HG03159 (cell line): ENCODE measurements around the gene CPTP.
"Not testable (repeated sequence)": the region's sequence is repeated elsewhere in the genome, so short reads cannot be mapped to it uniquely, and the experiment has no call there.

Experiments used
- ATAC-seq: cut with Tn5 transposase; IDR thresholded peaks from one replicate; pipeline ENCODE4 v1.9.1; 2021; ENCODE audit warnings: mild to moderate bottlenecking, moderate library complexity; ENCODE audit not compliant: unreplicated experiment

CPTP gene

DNA sequence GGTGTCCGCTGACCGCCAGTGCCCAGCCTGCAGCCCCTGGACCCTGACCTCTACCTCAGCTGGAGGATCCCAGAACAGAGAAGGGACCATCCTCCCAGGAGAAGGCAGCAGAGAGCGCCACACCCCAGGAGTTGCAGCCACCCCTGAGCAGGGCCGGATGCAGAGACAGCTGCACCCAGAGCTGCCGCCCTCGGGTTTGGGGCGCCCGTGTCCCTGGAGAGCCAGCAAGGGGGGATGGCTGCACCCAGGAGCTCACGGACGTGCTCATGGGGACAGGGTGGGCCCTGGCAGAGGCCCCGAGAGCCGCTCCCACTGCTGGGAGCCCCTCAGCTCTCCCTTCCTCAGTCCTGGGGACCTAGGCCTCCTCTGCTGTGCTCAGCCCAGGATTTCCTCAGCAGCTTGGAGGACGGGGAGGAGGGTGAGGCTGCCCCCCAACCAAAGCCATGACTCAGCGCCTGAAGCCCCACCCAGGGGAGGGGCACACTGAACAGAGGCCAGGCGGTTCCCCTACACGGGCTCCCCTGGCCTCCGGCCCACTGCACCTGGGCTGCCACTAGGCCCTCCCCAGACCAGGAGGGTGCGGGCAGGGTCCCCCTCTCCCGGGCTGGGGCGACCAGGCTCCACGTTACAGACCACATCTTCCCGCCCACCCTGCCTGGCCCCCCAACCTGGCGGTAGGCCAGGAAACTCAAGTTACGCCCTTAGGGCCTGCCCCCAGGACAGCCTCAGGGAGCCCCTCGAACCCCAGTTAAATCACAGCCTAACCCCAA lies 19.1 kb upstream of the CPTP start:
- no peak for ATAC-seq

DNA sequence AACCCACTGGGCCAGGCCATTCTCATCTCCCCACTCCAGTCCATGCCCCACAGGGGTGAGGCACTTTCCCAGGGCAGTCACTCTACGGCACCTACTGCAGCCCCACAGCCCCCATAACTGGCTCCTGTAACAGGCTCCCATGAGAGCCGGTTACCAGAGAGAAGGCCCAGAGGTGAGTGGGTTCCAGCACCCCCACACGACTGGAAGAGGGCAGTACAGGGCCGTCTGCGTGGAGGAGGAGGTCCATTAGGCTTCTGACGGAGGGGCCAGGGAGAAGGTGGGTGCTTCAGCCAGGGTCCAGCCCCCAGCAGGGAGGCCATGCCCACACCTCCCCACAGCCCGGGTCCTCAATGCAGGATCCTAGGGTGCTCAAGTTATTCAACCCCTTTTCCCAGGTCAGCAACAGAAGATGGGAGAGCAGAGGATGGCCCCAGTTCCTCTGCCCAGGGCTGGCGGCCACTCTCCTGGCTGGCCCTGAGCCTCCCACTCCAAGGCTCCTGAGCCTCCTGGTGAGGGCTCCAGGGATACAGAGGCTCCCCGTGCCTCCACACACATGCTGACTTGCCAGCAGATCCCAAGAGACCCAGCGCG lies 18.4 kb upstream of the CPTP start:
- ATAC-seq: no peak

DNA sequence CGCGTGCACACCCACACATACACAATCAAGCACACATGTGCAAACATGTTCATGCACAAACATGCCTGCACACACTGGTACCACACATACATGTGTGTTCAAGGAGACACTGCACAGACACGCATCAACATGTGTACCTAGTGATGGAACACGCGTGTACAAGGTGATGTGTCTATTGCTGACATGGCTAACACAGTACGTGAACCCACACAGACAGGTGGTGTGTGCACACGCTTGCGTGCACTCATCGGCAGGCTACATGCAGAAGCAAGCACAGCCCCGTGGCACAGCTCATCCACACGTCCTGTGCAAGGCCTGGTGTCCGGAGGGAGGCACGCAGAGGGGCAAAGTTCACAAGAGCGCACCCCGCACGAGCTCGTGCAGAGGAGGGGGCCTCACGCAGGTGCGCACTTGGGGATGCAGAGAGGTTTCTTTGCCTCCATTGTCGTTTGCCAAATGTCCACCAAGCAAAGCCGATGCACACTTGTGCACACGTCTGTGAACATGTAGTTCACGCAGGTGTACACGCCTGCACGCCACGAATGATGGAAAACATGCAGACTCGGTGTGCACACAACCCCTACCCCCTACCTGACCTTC lies 17.8 kb upstream of the CPTP start:
- no peak for ATAC-seq

DNA sequence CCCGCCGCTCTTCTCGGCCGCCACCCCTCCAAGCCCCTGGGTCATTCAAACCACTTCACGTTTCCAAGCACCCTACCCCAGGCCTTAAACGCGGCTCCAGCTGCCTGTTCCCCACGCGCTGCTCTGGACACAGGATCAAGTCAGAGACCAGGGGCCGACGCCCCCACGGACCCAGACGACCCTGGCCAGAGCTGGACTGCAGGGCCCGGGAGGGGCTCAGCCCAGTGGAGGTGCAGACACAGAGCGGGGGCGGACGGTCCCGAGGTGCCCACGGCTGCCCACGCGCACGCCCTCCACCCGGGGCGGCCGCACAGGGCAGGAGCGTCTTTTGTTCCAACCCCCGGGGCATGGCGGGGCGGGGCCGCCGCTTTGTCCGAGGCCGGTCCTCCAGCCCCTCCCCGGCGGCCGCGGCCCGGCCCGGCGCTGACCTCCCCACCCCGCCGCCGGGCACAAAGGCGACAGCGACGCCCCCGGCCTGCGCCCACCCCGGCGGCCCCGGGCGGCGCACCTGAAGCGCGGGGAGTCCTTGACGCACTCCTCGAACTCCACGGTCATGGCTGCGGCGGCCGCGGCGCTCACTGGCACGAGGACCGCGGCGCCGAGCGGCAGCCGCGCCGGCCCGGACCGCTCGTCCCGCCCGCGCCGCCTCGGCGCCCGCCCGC lies 17.2 kb upstream of the CPTP start:
- ATAC-seq: no peak

DNA sequence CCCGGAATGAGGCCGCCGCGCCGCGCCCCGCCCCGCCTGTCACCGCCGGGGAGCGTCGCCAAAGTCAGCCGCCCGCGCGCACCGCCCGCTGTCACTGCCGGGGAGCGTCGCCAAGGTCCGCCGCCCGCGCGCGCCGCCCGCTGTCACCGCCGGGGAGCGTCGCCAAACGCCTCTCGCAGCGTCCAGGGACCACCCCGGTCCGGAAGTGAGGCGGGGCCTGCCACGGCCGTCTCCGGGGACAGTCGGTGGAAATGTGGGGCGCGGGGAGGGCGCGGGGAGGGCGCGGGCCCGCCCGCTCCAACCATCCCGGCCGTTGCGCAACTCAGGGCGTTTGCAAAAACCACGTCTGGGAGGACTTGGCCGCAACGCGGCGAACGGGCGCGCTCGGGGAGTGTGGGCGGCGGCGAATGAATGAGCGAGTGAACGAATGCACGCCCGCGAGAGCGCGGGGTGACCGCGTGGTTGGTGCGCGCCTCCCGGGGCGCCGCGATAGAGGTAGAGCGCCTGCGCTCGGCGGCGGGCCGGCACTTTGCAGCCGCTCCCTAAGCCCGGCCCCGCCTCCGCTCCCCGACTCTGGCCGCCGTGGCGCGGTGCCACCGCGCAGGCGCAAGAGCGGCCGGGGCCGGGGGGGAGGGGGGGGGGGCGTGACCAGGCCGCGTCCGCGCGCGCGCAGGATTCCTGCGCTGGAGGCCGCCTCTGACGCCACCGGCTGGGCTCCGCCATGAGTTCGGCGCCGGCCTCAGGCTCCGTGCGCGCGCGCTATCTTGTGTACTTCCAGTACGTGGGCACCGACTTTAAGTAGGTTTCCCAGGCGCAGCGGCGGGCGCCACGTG lies 16.5 kb upstream of the CPTP start, which contains the start of the genes ACAP3 and PUSL1:
Gene ACAP3 (minus strand): TSS at position 8 of the 833 bp plus-strand sequence. CDS start 115 bp downstream, outside the sequence.
Gene PUSL1 (plus strand): TSS at position 675 of the 833 bp plus-strand sequence. CDS start 47 bp downstream, at position 722.
- peak; percentile 59 for ATAC-seq

DNA sequence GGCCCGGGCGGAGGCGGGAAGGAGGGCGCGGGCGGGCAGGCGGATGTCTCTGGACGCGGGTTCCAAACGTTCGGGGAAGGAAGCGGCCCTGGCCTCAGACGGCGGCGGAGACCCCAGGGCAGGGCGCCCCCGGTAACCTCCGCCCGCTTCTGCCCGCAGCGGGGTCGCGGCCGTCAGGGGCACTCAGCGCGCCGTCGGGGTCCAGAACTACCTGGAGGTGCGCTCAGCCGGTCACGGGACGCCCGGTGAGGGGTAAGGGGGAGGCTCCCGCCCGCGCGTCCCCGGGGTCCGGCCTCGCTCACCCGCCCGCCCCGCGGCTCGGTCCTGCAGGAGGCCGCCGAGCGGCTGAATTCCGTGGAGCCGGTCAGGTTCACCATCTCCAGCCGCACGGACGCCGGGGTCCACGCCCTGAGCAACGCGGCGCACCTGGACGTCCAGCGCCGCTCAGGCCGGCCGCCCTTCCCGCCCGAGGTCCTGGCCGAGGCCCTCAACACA lies 15.8 kb upstream of the CPTP start:
- peak; percentile 0 for ATAC-seq

DNA sequence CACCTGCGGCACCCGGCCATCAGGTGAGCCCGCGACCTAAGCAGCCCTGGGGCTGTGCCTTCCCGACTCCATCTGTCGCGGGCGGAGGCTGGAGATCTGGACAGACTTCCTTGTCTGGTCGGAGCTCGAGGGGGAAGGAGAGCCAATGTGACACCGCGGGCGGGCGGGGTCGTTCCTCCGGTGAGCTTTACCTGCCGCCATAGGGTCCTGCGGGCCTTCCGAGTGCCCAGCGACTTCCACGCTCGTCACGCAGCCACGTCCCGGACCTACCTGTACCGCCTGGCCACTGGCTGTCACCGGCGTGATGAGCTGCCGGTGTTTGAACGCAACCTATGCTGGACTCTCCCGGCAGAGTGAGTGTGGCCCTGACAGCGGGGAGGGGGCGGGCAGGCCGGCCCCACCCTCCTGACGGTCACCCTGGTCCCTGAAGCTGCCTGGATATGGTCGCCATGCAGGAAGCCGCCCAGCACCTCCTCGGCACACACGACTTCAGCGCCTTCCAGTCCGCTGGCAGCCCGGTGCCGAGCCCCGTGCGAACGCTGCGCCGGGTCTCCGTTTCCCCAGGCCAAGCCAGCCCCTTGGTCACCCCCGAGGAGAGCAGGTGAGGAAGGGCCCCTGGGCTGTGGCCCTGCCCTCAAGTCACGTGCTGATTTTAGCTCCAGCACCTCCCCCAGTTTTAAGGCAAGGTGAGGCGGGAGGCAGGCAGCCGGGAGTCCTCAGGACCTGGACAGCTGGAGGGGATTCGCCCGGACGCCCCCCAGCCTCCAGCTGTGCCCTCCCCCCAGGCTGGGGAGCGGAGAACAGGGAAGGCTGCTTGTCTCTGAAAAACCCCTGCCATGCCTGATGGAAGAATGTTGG lies 15.1 kb upstream of the CPTP start:
- no peak for ATAC-seq

DNA sequence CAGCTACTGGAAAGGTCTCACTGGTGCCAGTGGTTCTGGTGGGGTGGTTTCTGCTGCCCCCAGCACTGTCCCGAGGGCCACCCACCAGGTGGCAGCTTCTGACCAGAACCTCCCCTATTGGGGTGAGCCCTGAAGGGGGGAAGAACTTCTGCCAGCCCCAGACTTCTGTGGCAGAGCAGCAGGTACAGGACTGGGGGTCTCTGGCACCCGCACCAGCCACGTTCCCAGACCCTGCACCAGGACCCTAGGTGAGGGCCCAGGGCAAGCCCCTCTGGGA lies 14.6 kb upstream of the CPTP start:
- ATAC-seq: no peak

DNA sequence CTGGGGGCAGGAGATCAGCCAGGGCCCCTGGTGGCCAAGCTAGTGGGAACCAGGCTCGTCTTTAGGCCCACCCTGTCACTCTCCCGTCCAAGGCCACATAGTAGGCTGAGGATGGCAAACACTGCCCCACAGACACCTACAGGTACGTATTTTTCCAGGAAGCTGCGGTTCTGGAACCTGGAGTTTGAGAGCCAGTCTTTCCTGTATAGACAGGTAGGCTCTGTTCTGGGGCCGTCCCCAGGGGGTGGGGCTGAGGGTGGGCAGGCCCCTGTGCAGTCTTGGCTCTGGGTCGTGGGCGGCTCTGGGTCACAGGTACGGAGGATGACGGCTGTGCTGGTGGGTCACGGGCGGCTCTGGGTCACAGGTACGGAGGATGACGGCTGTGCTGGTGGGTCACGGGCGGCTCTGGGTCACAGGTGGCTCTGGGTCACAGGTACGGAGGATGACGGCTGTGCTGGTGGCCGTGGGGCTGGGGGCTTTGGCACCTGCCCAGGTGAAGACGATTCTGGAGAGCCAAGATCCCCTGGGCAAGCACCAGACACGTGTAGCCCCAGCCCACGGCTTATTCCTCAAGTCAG lies 14.0 kb upstream of the CPTP start:
- ATAC-seq: no peak

DNA sequence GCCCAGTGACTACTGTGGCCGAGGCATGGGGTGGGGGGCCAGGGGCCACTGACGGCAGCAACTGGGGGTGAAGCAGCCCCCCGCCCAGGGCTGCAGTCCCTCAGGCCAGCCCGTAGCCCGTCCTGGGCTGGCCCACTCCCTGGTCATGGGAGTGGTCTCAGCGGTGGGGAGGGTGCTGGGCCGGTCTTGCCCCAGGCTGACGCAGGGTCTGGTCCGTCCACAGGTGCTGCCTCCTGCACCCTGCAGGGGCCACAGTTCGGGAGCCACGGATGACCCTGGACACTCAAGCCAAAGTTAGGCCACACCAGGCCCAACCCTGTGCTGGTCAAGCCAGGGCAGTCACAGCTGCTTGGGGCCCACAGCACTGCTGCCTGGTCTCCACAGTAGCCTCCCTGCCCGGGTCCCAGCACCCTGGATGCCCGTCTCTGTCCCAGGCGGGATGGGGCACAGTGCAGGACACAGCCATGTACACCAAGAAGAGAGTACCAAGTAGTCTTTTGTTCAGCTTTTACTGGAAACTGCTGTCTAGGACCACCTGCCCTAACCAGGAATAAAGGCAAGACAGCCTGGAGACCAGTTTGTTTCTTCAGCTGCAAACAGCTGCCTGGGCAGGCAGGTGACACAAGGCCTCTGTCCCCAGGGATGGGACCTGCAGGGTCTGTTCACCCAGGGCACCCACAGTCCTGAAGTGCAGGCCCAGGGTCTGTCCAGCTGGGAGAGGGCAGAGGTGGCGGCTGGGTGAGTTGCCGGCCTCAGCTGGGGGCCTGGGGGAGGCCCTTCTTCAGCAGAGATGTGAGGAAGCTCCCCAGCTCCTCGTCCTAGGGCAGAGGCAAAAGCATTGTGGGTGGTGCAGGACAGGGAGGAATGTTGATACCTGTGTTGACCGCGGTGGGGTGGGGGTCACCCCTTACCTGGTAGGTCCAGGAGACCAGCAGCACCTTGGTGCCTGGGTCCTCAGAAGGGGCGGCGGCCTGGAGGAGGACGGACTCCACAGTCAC lies 13.2 kb upstream of the CPTP start:
- no peak for ATAC-seq

DNA sequence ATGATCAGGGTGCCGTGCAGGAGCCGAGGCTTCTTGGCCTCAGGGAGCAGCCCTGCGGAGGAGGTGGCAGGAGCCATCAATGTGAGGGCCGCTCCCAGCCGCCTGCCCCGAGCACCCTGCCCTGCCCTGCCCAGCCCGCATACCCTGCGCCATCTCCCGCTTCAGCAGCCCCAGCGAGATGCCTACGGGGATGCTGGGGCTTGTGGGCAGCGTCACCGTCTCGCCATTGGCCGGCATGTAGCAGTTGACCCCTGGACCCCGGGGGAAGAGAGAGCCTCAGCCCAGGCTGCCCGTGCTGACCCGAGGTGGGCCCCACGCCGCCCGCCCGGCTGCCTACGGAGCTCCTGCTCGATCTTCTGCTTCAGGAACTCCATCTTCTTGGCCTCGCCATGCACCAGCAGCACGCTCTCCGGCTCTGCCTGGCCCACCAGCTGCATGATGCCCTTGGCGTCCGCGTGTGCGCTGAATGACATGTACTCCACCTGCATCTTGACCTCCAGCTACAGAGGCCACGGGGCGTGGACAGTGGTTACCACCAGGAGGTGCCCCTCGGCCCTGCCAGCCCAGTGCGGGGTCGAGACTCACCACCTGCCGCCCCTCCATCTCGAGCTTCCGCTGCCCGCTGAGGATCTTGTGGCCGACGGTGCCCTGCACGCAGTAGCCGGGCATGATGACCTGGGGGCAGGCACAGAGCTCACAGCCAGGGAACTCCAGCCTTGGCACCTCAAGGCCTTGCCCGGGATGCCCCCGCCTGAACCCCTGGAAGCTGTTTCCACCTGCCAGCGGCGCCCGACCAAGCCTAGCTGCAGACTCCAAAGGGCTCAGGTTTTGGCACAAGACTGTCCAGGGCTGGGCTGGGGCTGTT lies 11.9 kb upstream of the CPTP start:
- ATAC-seq: no peak

DNA sequence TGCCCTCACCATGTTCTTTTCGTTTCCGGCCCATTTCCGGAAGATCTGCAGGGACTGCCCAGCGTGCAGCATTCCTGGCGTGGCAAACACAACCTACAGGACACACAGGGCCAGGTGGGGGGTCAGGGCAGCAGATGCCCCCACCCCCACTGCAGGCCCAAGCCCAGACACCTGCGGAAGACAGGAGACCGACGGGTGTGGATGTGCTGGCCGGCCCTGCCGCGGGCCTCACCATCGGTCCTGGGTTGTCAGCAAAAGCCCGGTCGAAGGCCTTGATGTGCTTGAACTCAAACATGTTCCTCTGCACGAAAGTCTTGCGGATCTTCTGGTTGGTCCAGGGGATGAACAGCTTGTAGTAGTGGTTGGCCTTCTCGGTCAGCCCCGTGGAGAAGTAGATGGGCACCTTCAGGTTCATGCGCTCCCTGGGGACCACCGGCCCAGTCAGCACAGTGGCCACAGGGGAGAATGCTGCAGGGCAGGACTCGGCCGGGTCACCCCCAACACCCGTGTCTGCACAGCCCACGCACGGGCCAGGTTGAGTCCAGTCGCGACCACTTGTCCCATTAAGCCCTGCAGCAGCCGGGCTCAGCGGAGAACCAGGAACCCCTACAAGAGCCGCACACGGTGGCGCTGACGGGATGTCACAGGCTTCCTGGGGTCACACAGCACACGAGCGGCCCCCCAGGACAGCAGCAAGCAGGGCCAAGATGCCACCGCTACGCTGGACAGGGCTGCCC lies 10.9 kb upstream of the CPTP start:
- ATAC-seq: no peak

DNA sequence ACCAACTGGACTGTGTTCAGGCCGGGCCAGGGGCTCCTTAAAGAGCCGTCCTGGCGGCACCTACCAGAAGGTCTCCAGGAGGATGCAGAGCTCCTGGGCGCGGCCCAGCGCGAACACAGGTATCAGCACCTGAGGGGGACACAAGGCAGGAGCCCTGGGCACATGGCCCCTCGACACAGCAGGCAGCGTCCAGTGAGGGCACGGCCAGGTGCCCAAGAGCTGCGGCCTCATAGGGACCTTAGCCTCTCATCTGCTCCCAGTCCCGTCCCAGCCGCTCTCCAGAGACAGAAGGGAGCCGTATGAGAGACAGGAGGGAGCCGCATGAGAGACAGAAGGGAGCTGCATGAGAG lies 10.4 kb upstream of the CPTP start:
- ATAC-seq: no peak

DNA sequence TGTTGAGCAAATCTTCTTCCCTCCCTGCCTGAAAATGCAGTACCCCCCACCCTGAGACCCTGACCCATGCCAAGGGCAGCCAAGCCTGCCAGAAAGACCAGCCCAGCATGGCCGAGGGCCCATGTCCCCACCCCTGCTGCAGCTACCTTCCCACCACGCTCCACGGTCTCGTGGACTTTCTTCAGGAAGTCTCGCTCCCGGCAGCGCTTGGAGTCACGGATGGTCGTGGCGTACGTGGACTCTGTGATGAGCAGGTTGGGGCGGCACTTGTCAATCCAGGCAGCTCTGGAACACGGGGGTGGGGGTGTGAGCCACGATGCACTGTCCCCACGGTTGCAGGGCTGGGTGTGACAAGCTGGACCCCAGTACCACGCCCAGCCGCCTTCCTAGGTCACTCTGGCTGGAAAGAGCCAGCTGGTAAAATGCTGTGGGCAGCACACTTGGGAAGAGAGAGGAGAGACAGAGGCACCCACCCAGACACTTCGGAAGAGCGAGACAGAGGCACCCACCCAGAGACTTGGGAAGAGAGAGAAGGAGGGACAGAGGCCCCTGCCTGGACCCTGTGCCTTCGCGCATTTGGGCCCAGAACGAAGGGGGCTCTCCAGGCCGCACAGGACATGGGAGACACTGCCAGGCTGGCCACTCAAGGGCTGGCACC lies 9.8 kb upstream of the CPTP start:
- ATAC-seq: no peak

DNA sequence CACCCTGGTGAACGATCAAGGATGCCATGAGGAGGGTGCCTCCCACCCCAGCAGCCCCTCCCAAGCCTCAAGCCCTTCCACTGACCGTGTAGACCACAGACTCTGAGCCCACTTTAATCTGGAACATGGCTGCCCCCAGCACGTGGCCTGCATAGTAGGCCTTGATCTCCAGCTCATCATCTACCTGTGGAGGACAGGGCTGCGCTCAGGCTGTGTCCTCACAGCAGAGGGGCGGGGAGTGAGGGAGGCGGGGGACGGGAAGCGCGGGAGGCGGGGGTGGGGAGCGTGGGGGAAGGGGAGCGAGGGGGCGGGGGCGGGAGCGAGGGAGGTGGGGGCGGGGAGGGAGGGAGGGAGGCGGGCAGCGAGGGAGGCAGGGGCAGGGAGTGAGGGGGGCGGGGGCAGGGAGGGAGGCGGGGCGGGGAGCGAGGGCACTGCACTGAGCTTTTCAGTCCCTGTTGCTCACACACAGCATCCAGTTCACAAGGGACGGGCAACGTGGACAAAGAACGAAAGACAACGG lies 9.1 kb upstream of the CPTP start:
- no peak for ATAC-seq

DNA sequence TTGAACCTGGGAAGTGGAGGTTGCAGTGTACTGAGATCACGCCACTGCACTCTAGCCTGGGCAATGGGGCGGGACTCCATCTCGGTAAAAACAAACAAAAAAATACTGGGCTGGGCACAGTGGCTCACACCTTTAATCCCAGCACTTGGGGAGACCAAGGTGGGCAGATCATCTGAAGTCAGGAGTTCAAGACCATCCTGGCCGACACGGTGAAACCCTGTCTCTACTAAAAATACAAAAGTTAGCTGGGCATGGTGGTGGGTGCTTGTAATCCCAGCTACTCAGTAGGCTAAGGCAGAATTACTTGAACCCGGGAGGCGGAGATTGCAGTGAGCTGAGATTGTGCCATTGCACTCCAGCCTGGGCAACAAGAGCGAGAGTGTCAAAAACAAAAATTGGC lies 8.4 kb upstream of the CPTP start:
- ATAC-seq: not testable (repeated sequence)
